ENCODE results near the gene DCTN4. TPM values are rescaled to one million over a fixed set of nuclear protein-coding genes. Genes with fewer than 3 reads are reported as not detected.
A peak's percentile ranks its signal among the peaks of the same experiment; 100 is the strongest.

DCTN4 gene
- total RNA-seq, 1 experiment from 2014 or later = 48.5 TPM

GRCh38 chr5:150788977-150789376, 30.2 kb upstream of the DCTN4 start:
- Mint-ChIP-seq H3K4me1 (peaks cover 57 to 60% of the 10 kb centered on the region in 2 experiments), H3K27ac (peak overlapping the region in 1 of 3 experiments; percentile 75; a peak in 2 of 7 replicates), H3K9me3 (peaks cover 12 to 16% of the 10 kb centered on the region in 2 experiments), H3K4me3 (no peak overlapping the region), H3K27me3 (ENCODE audit: low read depth) (no peaks in the 10 kb centered on the region), H3K36me3 (ENCODE audit: insufficient read depth in 1 of 3, low read depth in 3 of 3) (peaks cover 26 to 38% (median 28%) of the 10 kb centered on the region in 3 experiments)
- H3K79me1 ChIP-seq (ENCODE audit: insufficient read depth, low read depth, low read length, poor library complexity, severe bottlenecking) = peaks cover 2% of the 10 kb centered on the region
- no peak overlapping the region for H3K4me2 ChIP-seq (ENCODE audit: insufficient read depth, insufficient read length, low read length)
- no peak overlapping the region for H3K4ac ChIP-seq (ENCODE audit: low read depth, low read length)
- no peaks in the 10 kb centered on the region for H3K9me3 ChIP-seq (ENCODE audit: control insufficient read depth, low read depth, low read length)
- no peak overlapping the region for H2BK120ac ChIP-seq (ENCODE audit: low read depth, low read length, poor library complexity, severe bottlenecking)
- no peak overlapping the region for H3K9ac ChIP-seq (ENCODE audit: extremely low read depth, insufficient read length, low read length)
- H2BK20ac ChIP-seq (ENCODE audit: low read depth, low read length, poor library complexity, severe bottlenecking) = no peak overlapping the region
- H3K14ac ChIP-seq (ENCODE audit: insufficient read depth, low read length) = no peak overlapping the region
- TF ChIP-seq, protein P1, sequence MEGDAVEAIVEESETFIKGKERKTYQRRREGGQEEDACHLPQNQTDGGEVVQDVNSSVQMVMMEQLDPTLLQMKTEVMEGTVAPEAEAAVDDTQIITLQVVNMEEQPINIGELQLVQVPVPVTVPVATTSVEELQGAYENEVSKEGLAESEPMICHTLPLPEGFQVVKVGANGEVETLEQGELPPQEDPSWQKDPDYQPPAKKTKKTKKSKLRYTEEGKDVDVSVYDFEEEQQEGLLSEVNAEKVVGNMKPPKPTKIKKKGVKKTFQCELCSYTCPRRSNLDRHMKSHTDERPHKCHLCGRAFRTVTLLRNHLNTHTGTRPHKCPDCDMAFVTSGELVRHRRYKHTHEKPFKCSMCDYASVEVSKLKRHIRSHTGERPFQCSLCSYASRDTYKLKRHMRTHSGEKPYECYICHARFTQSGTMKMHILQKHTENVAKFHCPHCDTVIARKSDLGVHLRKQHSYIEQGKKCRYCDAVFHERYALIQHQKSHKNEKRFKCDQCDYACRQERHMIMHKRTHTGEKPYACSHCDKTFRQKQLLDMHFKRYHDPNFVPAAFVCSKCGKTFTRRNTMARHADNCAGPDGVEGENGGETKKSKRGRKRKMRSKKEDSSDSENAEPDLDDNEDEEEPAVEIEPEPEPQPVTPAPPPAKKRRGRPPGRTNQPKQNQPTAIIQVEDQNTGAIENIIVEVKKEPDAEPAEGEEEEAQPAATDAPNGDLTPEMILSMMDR (conservative IDR thresholded peaks at IDR 0.05) = no peak
- no peaks in the 10 kb centered on the region for H3K23me2 ChIP-seq (ENCODE audit: insufficient read length, low read depth, low read length, poor library complexity, severe bottlenecking)
- H4K20me1 ChIP-seq (ENCODE audit: control insufficient read depth, insufficient read depth, insufficient read length) = no peaks in the 10 kb centered on the region
- no peak overlapping the region for H3K56ac ChIP-seq (ENCODE audit: insufficient read length, low read depth, low read length)
- no peak overlapping the region for H3K27ac ChIP-seq (ENCODE audit: insufficient read length, low read depth, low read length)
- peaks cover 7% of the 10 kb centered on the region; the same call in 1 of the 2 replicates for H3K4me1 ChIP-seq (ENCODE audit: insufficient read depth, low read length)
- H2AK5ac ChIP-seq (ENCODE audit: insufficient read length, low read length) = no peak overlapping the region
- no peak overlapping the region for H2AFZ ChIP-seq (ENCODE audit: low read length)
- H2BK5ac ChIP-seq (ENCODE audit: insufficient read length, low read length) = no peak overlapping the region
- no peak for DNase-seq
- no peak overlapping the region for H2BK12ac ChIP-seq (ENCODE audit: insufficient read length, low read depth, low read length)
- H4K91ac ChIP-seq (ENCODE audit: insufficient read length, low read depth, low read length) = no peak overlapping the region
- H4K8ac ChIP-seq (replicated peaks; ENCODE audit: insufficient read length, low read depth, low read length) = no peak overlapping the region
- no peak overlapping the region for H3K23ac ChIP-seq (ENCODE audit: insufficient read length, low read depth, low read length)
- no peak overlapping the region for H3K18ac ChIP-seq (ENCODE audit: insufficient read length, low read depth, low read length)
- no peaks in the 10 kb centered on the region for H3K27me3 ChIP-seq (ENCODE audit: insufficient read depth, low read length)
- no peak overlapping the region for H3T11ph ChIP-seq (ENCODE audit: low read length)
- H2BK15ac ChIP-seq (ENCODE audit: low read depth, low read length) = no peak overlapping the region
- no peak overlapping the region for H4K5ac ChIP-seq (ENCODE audit: insufficient read length, low read depth, low read length)
- H3K79me2 ChIP-seq (ENCODE audit: insufficient read depth, low read length) = no peaks in the 10 kb centered on the region; the same call in 1 of the 2 replicates

Measured in H9 (cell line).